Stomach (tissue), 9 donors: ENCODE data around the gene ATL1. TPM values are rescaled to one million over a fixed set of nuclear protein-coding genes. Genes with fewer than 3 reads are reported as not detected.

Source experiments
- DNase-seq, 2 donors: peaks; one replicate each; pipeline versions ENCODE4 v3.0.0 to v3.0.0-alpha.2; 2013 to 2019
- H3K27ac ChIP-seq, 5 donors: fragments of 200-600 bp in 4 of 5; sonication (generic) in 4 of 5; one replicate each; pipeline ENCODE4 v1.5.1; 2013 to 2019; ENCODE audit warnings: mild to moderate bottlenecking in 1 of 5, moderate library complexity in 1 of 5
- H3K27me3 ChIP-seq, 3 donors: fragments of 200-600 bp; sonication (generic); one replicate each; pipeline ENCODE4 v1.5.1; 2017 to 2019; ENCODE audit warnings: mixed run types in 1 of 3
- H3K36me3 ChIP-seq, 4 donors: fragments of 200-600 bp; sonication (generic); 1 replicate in 3 of 4; 2 replicates in 1 of 4; pipeline ENCODE4 v1.5.1; 2016 to 2019
- H3K4me1 ChIP-seq, 4 donors: fragments of 200-600 bp; sonication (generic); one replicate each; pipeline ENCODE4 v1.5.1; 2016 to 2019
- H3K4me3 ChIP-seq, 4 donors: fragments of 200-600 bp; sonication (generic) in 3 of 4; one replicate each; pipeline ENCODE4 v1.5.1; 2016 to 2019; ENCODE audit warnings: mild to moderate bottlenecking in 1 of 4
- H3K9me3 ChIP-seq, 4 donors: fragments of 200-600 bp; sonication (generic); one replicate each; pipeline ENCODE4 v1.5.1; 2016 to 2019
- CTCF ChIP-seq, 7 experiments: fragments of 450-650 bp in 4 of 7; fragments of 200-600 bp in 3 of 7; sonication (generic) in 3 of 7; IDR thresholded peaks; one replicate each; pipeline ENCODE4 v1.5.1; 2016 to 2019; ENCODE audit warnings: antibody characterized with exemption in 7 of 7, control low read depth in 2 of 7, mild to moderate bottlenecking in 1 of 7
- EP300 ChIP-seq: sonication (generic); formaldehyde crosslinking; IDR thresholded peaks from one replicate; pipeline ENCODE4 v1.6.1; 2017; ENCODE audit warnings: antibody characterized with exemption
- POLR2A ChIP-seq, 4 donors: fragments of 450-650 bp; IDR thresholded peaks; one replicate each; pipeline ENCODE4 v1.6.1; 2016; ENCODE audit warnings: antibody characterized with exemption in 4 of 4, control low read depth in 2 of 4, mild to moderate bottlenecking in 1 of 4, moderate library complexity in 1 of 4
- POLR2AphosphoS5 ChIP-seq, 3 donors: sonication (generic); formaldehyde crosslinking; IDR thresholded peaks; one replicate each; pipeline ENCODE4 v1.6.1; 2016; ENCODE audit warnings: antibody characterized with exemption in 3 of 3
- whole genome bisulfite sequencing, 5 donors: extraction: QIAGEN DNeasy Blood & Tissue Kit in 3 of 5; methylation state at CpG; one replicate each; pipeline versions ENCODE4 v1.1.5 to v1.1.7; 2013 to 2018; 5-methylcytosine and 5-hydroxymethylcytosine counted together
- intact Hi-C: fragments of 100-400 bp; cut with DNase I; formaldehyde crosslinking; loops from one replicate; pipeline ENCODE4 v1.15.1; 2023; ENCODE audit warnings: low total_unique reads
- polyA plus RNA-seq, 3 donors: library from polyadenylated mRNA; stranded (reverse); fragments of 200-250 nt; gene quantifications; one replicate each; pipeline ENCODE4 v1.2.3, GENCODE V29; 2013
- total RNA-seq, 5 donors: library from RNA; depleted of rRNA; stranded (reverse); fragments of >200 nt; gene quantifications; one replicate each; pipeline versions ENCODE4 v1.1.0 to v1.2.3, GENCODE V29; 2014 to 2016
- donor health status: healthy with polysubstance abuse.
- donor health status: Bipolar disorder and iron deficiency.
- donor health status: healthy.

Gene ATL1
- total and polyA plus RNA-seq, 8 donors: 0.58 to 10.1 (median 2.2) TPM

DNA sequence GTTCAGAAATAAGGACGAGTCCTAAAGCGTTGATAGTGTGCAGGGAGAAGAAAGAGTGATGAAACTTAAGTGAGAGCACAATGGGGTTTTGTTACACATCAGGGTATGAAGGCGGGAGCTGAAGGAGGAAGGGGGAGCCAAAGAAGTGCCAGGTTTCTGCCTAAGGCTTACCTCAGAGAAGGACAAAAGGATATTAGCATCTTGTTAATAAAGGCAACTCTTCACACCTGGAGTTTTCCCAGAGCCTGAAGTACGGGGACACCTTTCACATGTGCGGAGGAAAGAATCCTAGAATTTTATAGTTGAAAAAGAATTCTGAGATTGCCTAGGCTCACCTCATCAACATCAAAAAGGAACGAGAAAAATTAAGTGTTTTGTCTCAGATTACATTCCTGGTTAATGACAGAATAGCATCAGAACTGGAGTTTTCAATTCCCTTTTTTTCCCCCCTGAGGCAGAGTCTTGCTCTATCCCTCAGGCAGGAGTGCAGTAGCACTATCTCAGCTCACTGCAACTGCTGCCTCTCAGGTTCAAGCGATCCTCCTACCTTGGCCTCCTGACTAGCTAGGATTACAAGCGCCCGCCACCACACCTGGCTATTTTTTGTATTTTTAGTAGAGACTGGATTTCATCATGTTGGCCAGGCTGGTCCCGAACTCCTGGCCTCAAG, 110.4 kb downstream of the ATL1 start:
- Histone ChIP-seq H3K4me1 (peaks cover 7 to 29% (median 16%) of the 10 kb centered on the region in 4 donors), H3K36me3 (no peaks in the 10 kb centered on the region), H3K27ac (no peak overlapping the region), H3K9me3 (no peaks in the 10 kb centered on the region), H3K27me3 (no peaks in the 10 kb centered on the region), H3K4me3 (no peak overlapping the region)
- TF ChIP-seq CTCF (IDR thresholded peaks at IDR 0.05): no peak
- TF ChIP-seq POLR2AphosphoS5 (IDR thresholded peaks at IDR 0.05): no peak
- TF ChIP-seq EP300: no peak
- TF ChIP-seq POLR2A (IDR thresholded peaks at IDR 0.05): no peak
- DNase-seq: no peak
- intact Hi-C loops: no loop called here
- 88 to 93% (median 89%) methylated on average over 10 of the region's 10 CpGs for WGBS, 5 donors

DNA sequence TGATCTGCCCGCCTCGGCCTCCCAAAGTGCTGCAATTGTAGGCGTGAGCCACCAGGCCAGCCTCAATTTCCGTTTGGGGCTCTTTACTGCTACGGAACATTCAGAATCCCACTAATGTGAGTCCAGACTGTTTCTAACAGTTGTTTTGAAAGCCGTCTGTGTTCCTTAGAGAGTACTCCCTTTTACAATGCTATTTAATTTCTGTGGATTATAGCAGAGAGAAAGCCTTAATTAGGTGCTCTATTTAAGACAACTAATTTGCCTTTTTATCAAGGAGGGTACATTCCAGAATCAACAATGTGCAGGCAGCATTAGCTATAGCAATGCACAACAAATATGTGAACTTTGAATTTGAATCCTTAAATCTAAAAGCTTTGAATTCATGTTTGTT, 110.9 kb downstream of the ATL1 start:
- no peaks in the 10 kb centered on the region for H3K9me3 ChIP-seq
- intact Hi-C loops: no loop called here
- DNase-seq: no peak
- H3K27ac ChIP-seq: no peak overlapping the region
- TF ChIP-seq POLR2AphosphoS5 (IDR thresholded peaks at IDR 0.05): no peak
- no peak for TF ChIP-seq CTCF (IDR thresholded peaks at IDR 0.05)
- no peak for TF ChIP-seq POLR2A (IDR thresholded peaks at IDR 0.05)
- H3K4me1 ChIP-seq: peaks cover 3 to 23% (median 11%) of the 10 kb centered on the region in 4 donors
- no peaks in the 10 kb centered on the region for H3K36me3 ChIP-seq
- no peaks in the 10 kb centered on the region for H3K27me3 ChIP-seq
- H3K4me3 ChIP-seq: no peak overlapping the region
- 92 to 96% (median 95%) methylated on average over 6 of the region's 6 CpGs for WGBS, 5 donors

DNA sequence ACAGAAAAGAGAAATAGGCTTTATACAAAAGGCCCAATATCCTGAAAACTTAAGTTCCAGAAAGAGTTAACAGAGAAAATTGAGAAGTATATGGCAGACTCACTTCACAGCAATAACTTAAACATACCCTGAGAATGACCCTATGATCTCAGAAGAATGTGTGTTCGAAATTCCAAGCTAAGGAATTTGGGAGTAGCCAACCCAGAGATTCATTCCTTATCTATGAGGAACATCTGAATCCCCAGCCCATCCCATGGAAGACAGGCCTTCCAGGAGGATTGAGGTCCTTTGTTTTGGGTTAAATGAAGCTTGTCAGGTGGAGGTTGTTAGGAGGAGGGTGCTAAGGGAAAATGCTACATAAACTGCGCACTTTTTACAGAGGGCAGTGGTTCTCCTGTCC, 115.7 kb downstream of the ATL1 start:
- Histone ChIP-seq H3K36me3 (no peaks in the 10 kb centered on the region), H3K27ac (no peak overlapping the region), H3K27me3 (no peaks in the 10 kb centered on the region), H3K4me1 (peaks cover 9 to 34% (median 15%) of the 10 kb centered on the region in 4 donors), H3K4me3 (no peak overlapping the region), H3K9me3 (no peaks in the 10 kb centered on the region)
- intact Hi-C loops: no loop called here
- WGBS, 5 donors: 80 to 91% (median 85%) methylated on average over 2 of the region's 2 CpGs
- no peak for TF ChIP-seq POLR2A (IDR thresholded peaks at IDR 0.05)
- no peak for DNase-seq

- no peaks in the 10 kb centered on the region for H3K9me3 ChIP-seq
- no peaks in the 10 kb centered on the region for H3K36me3 ChIP-seq
- intact Hi-C loops: no loop called here
- WGBS, 5 donors: 82 to 90% (median 87%) methylated on average over 7 of the region's 7 CpGs
- H3K27ac ChIP-seq: peak overlapping the region in 4 of 5 donors; percentile 14 to 39 (median 20)
- H3K27me3 ChIP-seq: no peaks in the 10 kb centered on the region
- TF ChIP-seq CTCF (IDR thresholded peaks at IDR 0.05) (no peak), POLR2AphosphoS5 (IDR thresholded peaks at IDR 0.05) (no peak), POLR2A (IDR thresholded peaks at IDR 0.05) (no peak), EP300 (no peak)
- H3K4me1 ChIP-seq: peaks cover 9 to 34% (median 15%) of the 10 kb centered on the region in 4 donors
- H3K4me3 ChIP-seq: no peak overlapping the region
- DNase-seq: no peak
Observed at GRCh38 chr14:50676814-50677516, 117.0 kb downstream of the ATL1 start.
